Skin epidermis (tissue), 12 donors: ENCODE measurements around the gene BRI3BP.
"Not testable (repeated sequence)": the region's sequence is repeated elsewhere in the genome, so short reads cannot be mapped to it uniquely, and the experiment has no call there.

Source experiments
- H3K27ac ChIP-seq, 21 experiments: fragments of 200-600 bp; sonication (generic) in 11 of 21; one replicate each; pipeline ENCODE4 v1.5.0; 2020; ENCODE audit warnings: mild to moderate bottlenecking in 3 of 21, inconsistent platforms in 2 of 21, moderate library complexity in 2 of 21
- H3K4me3 ChIP-seq, 7 experiments: fragments of 200-600 bp; sonication (generic) in 2 of 7; one replicate each; pipeline ENCODE4 v1.5.0; 2020; ENCODE audit warnings: inconsistent platforms in 2 of 7, mild to moderate bottlenecking in 2 of 7, moderate library complexity in 1 of 7

BRI3BP gene

GRCh38 chr12:124970647-124971402 lies 22.6 kb upstream of the BRI3BP start:
- no peak overlapping the region for H3K27ac ChIP-seq
- H3K4me3 ChIP-seq: no peak overlapping the region

- H3K27ac ChIP-seq: no peak overlapping the region
Observed at GRCh38 chr12:124971603-124972002, 21.8 kb upstream of the BRI3BP start.

GRCh38 chr12:124972211-124972610 lies 21.2 kb upstream of the BRI3BP start:
- Histone ChIP-seq H3K4me3 (no peak overlapping the region), H3K27ac (no peak overlapping the region)

More at GRCh38 chr12:124971603-124972002, 21.8 kb upstream of the BRI3BP start:
- no peak overlapping the region for H3K4me3 ChIP-seq

- Histone ChIP-seq H3K27ac (no peak overlapping the region), H3K4me3 (no peak overlapping the region)
Observed at GRCh38 chr12:124975276-124975675, 18.2 kb upstream of the BRI3BP start.

GRCh38 chr12:124976999-124977398 lies 16.4 kb upstream of the BRI3BP start:
- H3K4me3 ChIP-seq: no peak overlapping the region
- H3K27ac ChIP-seq: no peak overlapping the region

- H3K4me3 ChIP-seq: no peak overlapping the region
- H3K27ac ChIP-seq: no peak overlapping the region
Observed at GRCh38 chr12:124979568-124979967, 13.9 kb upstream of the BRI3BP start.

GRCh38 chr12:124980098-124980892 lies 13.2 kb upstream of the BRI3BP start:
- Histone ChIP-seq H3K4me3 (no peak overlapping the region), H3K27ac (no peak overlapping the region)

GRCh38 chr12:124986876-124987275 lies 6.6 kb upstream of the BRI3BP start:
- not testable (repeated sequence) for H3K4me3 ChIP-seq, H3K27ac ChIP-seq

GRCh38 chr12:124992874-124993625 lies 395 bp upstream of the BRI3BP start:
- H3K4me3 ChIP-seq: peak overlapping the region; percentile 34 to 73 (median 64)
- H3K27ac ChIP-seq: peak overlapping the region in 10 of 21 experiments; percentile 3 to 70 (median 48)

GRCh38 chr12:124994437-124994975 lies 1.1 kb downstream of the BRI3BP start:
- peak overlapping the region in 12 of 21 experiments; percentile 7 to 60 (median 32) for H3K27ac ChIP-seq
- peak overlapping the region; percentile 42 to 73 (median 64) for H3K4me3 ChIP-seq

- peak overlapping the region in 2 of 21 experiments; percentile 8 to 13 for H3K27ac ChIP-seq
Observed at GRCh38 chr12:124995200-124995961, 1.9 kb downstream of the BRI3BP start.

GRCh38 chr12:124998705-124999104 lies 5.3 kb downstream of the BRI3BP start:
- Histone ChIP-seq H3K27ac (no peak overlapping the region), H3K4me3 (no peak overlapping the region)

More at GRCh38 chr12:124995200-124995961, 1.9 kb downstream of the BRI3BP start:
- H3K4me3 ChIP-seq: peak overlapping the region in 3 of 7 experiments; percentile 50 to 72 (median 65)

GRCh38 chr12:125001636-125002035 lies 8.2 kb downstream of the BRI3BP start:
- Histone ChIP-seq H3K4me3 (no peak overlapping the region), H3K27ac (no peak overlapping the region)

- no peak overlapping the region for H3K27ac ChIP-seq
- no peak overlapping the region for H3K4me3 ChIP-seq
Observed at GRCh38 chr12:125003021-125003420, 9.6 kb downstream of the BRI3BP start.

GRCh38 chr12:125004621-125005020 lies 11.2 kb downstream of the BRI3BP start:
- Histone ChIP-seq H3K27ac (no peak overlapping the region), H3K4me3 (no peak overlapping the region)

- no peak overlapping the region for H3K4me3 ChIP-seq
- no peak overlapping the region for H3K27ac ChIP-seq
Observed at GRCh38 chr12:125005652-125006051, 12.2 kb downstream of the BRI3BP start.

GRCh38 chr12:125006365-125006764 lies 12.9 kb downstream of the BRI3BP start:
- H3K4me3 ChIP-seq: no peak overlapping the region
- no peak overlapping the region for H3K27ac ChIP-seq

GRCh38 chr12:125013816-125014442 lies 20.5 kb downstream of the BRI3BP start:
- no peak overlapping the region for H3K4me3 ChIP-seq
- no peak overlapping the region for H3K27ac ChIP-seq

GRCh38 chr12:125014526-125014925 lies 21.1 kb downstream of the BRI3BP start:
- Histone ChIP-seq H3K4me3 (no peak overlapping the region), H3K27ac (no peak overlapping the region)
